Measurements from ENCODE around the gene KSR2. TPM values are rescaled to one million over a fixed set of nuclear protein-coding genes. Genes with fewer than 3 reads are reported as not detected.

The KSR2 gene
- total RNA-seq, 1 experiment from 2014 or later, result 0.02 TPM

GRCh38 chr12:117825827-117826226 is 143.0 kb downstream of the KSR2 start:
- no peak overlapping the region for H3K4me3 Mint-ChIP-seq (ENCODE audit: unreplicated experiment)
- no peak overlapping the region for H3K27ac Mint-ChIP-seq (ENCODE audit: low read depth, unreplicated experiment)
- intact Hi-C loops (cut with micrococcal nuclease), result no loop called here
- peaks cover 12% of the 10 kb centered on the region for H3K27me3 Mint-ChIP-seq (ENCODE audit: insufficient read depth, unreplicated experiment)
- peaks cover 10% of the 10 kb centered on the region for H3K4me1 Mint-ChIP-seq (ENCODE audit: insufficient read depth, unreplicated experiment)
- POLR2A ChIA-PET, result no interaction called here
- no peaks in the 10 kb centered on the region for H3K36me3 Mint-ChIP-seq (ENCODE audit: insufficient read depth, unreplicated experiment)
- DNase-seq (ENCODE audit: unreplicated experiment), result no peak
- H3K9me3 Mint-ChIP-seq (ENCODE audit: unreplicated experiment), result peaks cover 16% of the 10 kb centered on the region
- no TSS peak for BruUV-seq (replicated peaks)
- CTCF ChIA-PET, result interaction anchor here (1.0 to 2.0 kb wide), 2 partner anchors 11 to 14 kb away, joined by 7 to 15 read pairs; no protein-coding TSS in a partner anchor
- no peak for TF ChIP-seq CTCF (IDR thresholded peaks at IDR 0.05; ENCODE audit: unreplicated experiment)

GRCh38 chr12:117821480-117822175 is 147.2 kb downstream of the KSR2 start:
- Mint-ChIP-seq H3K27ac (ENCODE audit: low read depth, unreplicated experiment) (no peak overlapping the region), H3K9me3 (ENCODE audit: unreplicated experiment) (peaks cover 7% of the 10 kb centered on the region), H3K4me1 (ENCODE audit: insufficient read depth, unreplicated experiment) (peaks cover 18% of the 10 kb centered on the region), H3K27me3 (ENCODE audit: insufficient read depth, unreplicated experiment) (peaks cover 12% of the 10 kb centered on the region), H3K36me3 (ENCODE audit: insufficient read depth, unreplicated experiment) (no peaks in the 10 kb centered on the region), H3K4me3 (ENCODE audit: unreplicated experiment) (no peak overlapping the region)
- no TSS peak for BruUV-seq (replicated peaks)
- intact Hi-C loops (cut with micrococcal nuclease), result no loop called here
- ChIA-PET CTCF (no interaction called here), POLR2A (no interaction called here)
- DNase-seq (ENCODE audit: unreplicated experiment), result no peak
- TF ChIP-seq CTCF (IDR thresholded peaks at IDR 0.05; ENCODE audit: unreplicated experiment), result no peak

GRCh38 chr12:117820216-117820907 is 148.4 kb downstream of the KSR2 start:
- Mint-ChIP-seq H3K36me3 (ENCODE audit: insufficient read depth, unreplicated experiment) (no peaks in the 10 kb centered on the region), H3K27me3 (ENCODE audit: insufficient read depth, unreplicated experiment) (peaks cover under 1% of the 10 kb centered on the region), H3K4me1 (ENCODE audit: insufficient read depth, unreplicated experiment) (peaks cover 18% of the 10 kb centered on the region), H3K4me3 (ENCODE audit: unreplicated experiment) (no peak overlapping the region), H3K9me3 (ENCODE audit: unreplicated experiment) (peaks cover 7% of the 10 kb centered on the region), H3K27ac (ENCODE audit: low read depth, unreplicated experiment) (no peak overlapping the region)
- BruUV-seq (replicated peaks), result no TSS peak
- no peak for TF ChIP-seq CTCF (IDR thresholded peaks at IDR 0.05; ENCODE audit: unreplicated experiment)
- intact Hi-C loops (cut with micrococcal nuclease), result no loop called here
- CTCF ChIA-PET, result interaction anchor here (1.2 to 2.5 kb wide), 2 partner anchors 17 kb away, joined by 5 to 22 read pairs; no protein-coding TSS in a partner anchor
- POLR2A ChIA-PET, result no interaction called here
- DNase-seq (ENCODE audit: unreplicated experiment), result no peak

GRCh38 chr12:117819160-117819559 is 149.6 kb downstream of the KSR2 start:
- Mint-ChIP-seq H3K27me3 (ENCODE audit: insufficient read depth, unreplicated experiment) (no peaks in the 10 kb centered on the region), H3K9me3 (ENCODE audit: unreplicated experiment) (peaks cover 7% of the 10 kb centered on the region), H3K4me1 (ENCODE audit: insufficient read depth, unreplicated experiment) (peaks cover 18% of the 10 kb centered on the region), H3K4me3 (ENCODE audit: unreplicated experiment) (no peak overlapping the region), H3K27ac (ENCODE audit: low read depth, unreplicated experiment) (peak overlapping the region; percentile 37), H3K36me3 (ENCODE audit: insufficient read depth, unreplicated experiment) (no peaks in the 10 kb centered on the region)
- ChIA-PET CTCF (interaction anchor here (0.6 to 2.5 kb wide), 5 partner anchors 13 to 444 kb away, joined by 3 to 22 read pairs (median 5); no protein-coding TSS in a partner anchor), POLR2A (interaction anchor here (1.2 to 1.4 kb wide), 2 partner anchors 9 to 54 kb away, joined by 3 read pairs; no protein-coding TSS in a partner anchor)
- no peak for DNase-seq (ENCODE audit: unreplicated experiment)
- no TSS peak for BruUV-seq (replicated peaks)
- TF ChIP-seq CTCF (IDR thresholded peaks at IDR 0.05; ENCODE audit: unreplicated experiment), result no peak
- intact Hi-C loops (cut with micrococcal nuclease), result no loop called here

Data from MCF 10A (cell line).